Lung (tissue), 12 donors: ENCODE measurements around the gene LRP1. TPM values are rescaled to one million over a fixed set of nuclear protein-coding genes. Genes with fewer than 3 reads are reported as not detected.

Source experiments
- ATAC-seq: fragments of 200-7000 bp; cut with Tn5 transposase; one replicate; pipeline ENCODE4 v1.9.1; 2020; ENCODE audit warnings: moderate number of reproducible peaks; ENCODE audit not compliant: insufficient read depth, low FRiP score
- DNase-seq, 3 donors: peaks; one replicate each; pipeline ENCODE4 v3.0.0-alpha.2; 2013 to 2017
- H3K27ac ChIP-seq, 2 donors: one replicate each; pipeline ENCODE4 v1.5.1; 2013; ENCODE audit warnings: mild to moderate bottlenecking in 2 of 2, moderate library complexity in 2 of 2, control low read depth in 1 of 2, inconsistent platforms in 1 of 2, low read depth in 1 of 2, low read length in 1 of 2
- H3K27me3 ChIP-seq, 3 donors: one replicate each; pipeline ENCODE4 v1.5.1; 2013; ENCODE audit warnings: low read length in 2 of 3; ENCODE audit not compliant: control insufficient read depth in 3 of 3, insufficient read depth in 3 of 3
- H3K36me3 ChIP-seq, 4 donors: one replicate each; pipeline ENCODE4 v1.5.1; 2013; ENCODE audit warnings: low read length in 4 of 4, mild to moderate bottlenecking in 1 of 4, moderate library complexity in 1 of 4; ENCODE audit not compliant: control insufficient read depth in 4 of 4, insufficient read depth in 4 of 4
- H3K4me1 ChIP-seq, 5 donors: one replicate each; pipeline ENCODE4 v1.5.1; 2013; ENCODE audit warnings: low read length in 5 of 5, mild to moderate bottlenecking in 2 of 5, moderate library complexity in 1 of 5; ENCODE audit not compliant: control insufficient read depth in 5 of 5, insufficient read depth in 5 of 5
- H3K4me3 ChIP-seq: one replicate; pipeline ENCODE4 v1.5.1; 2013; ENCODE audit warnings: mild to moderate bottlenecking, control low read depth, moderate library complexity
- H3K9ac ChIP-seq, 2 donors: one replicate each; pipeline ENCODE4 v1.5.1; 2013; ENCODE audit warnings: low read length in 2 of 2, control low read depth in 1 of 2; ENCODE audit not compliant: insufficient read depth in 1 of 2
- H3K9me3 ChIP-seq, 4 donors: one replicate each; pipeline ENCODE4 v1.5.1; 2013; ENCODE audit warnings: low read length in 3 of 4, mild to moderate bottlenecking in 1 of 4, moderate library complexity in 1 of 4; ENCODE audit not compliant: control insufficient read depth in 4 of 4, insufficient read depth in 3 of 4
- WGBS, 2 donors: extraction: QIAGEN DNeasy Blood & Tissue Kit; methylation state at CpG; one replicate each; pipeline ENCODE4 v1.1.7; 2013; 5-methylcytosine and 5-hydroxymethylcytosine counted together
- polyA plus RNA-seq, 2 donors: library from polyadenylated mRNA; stranded (reverse); fragments of 200-250 nt; gene quantifications; one replicate each; pipeline ENCODE4 v1.2.1, GENCODE V29; 2013
- total RNA-seq, 2 donors: library from RNA; depleted of rRNA in 1 of 2; stranded (reverse); fragments of >200 nt in 1 of 2; gene quantifications; one replicate each; pipeline ENCODE4 v1.2.1, GENCODE V29; 2014 to 2021
- TF ChIP-seq, protein P1 (sequence below): IDR thresholded peaks from 2 replicates; pipeline ENCODE4 v1.5.1; 2012; ENCODE audit warnings: mild to moderate bottlenecking; ENCODE audit errors: control extremely low read depth, extremely low read depth
- donor health status: control.
- donor health status: control.
- donor health status: Bipolar disorder and iron deficiency.
- donor health status: healthy.
- donor health status: DM: yes; HTN: yes; CAD: no.

LRP1 gene
- total and polyA plus RNA-seq, 4 donors, result 52.6 to 338 (median 122) TPM

DNA sequence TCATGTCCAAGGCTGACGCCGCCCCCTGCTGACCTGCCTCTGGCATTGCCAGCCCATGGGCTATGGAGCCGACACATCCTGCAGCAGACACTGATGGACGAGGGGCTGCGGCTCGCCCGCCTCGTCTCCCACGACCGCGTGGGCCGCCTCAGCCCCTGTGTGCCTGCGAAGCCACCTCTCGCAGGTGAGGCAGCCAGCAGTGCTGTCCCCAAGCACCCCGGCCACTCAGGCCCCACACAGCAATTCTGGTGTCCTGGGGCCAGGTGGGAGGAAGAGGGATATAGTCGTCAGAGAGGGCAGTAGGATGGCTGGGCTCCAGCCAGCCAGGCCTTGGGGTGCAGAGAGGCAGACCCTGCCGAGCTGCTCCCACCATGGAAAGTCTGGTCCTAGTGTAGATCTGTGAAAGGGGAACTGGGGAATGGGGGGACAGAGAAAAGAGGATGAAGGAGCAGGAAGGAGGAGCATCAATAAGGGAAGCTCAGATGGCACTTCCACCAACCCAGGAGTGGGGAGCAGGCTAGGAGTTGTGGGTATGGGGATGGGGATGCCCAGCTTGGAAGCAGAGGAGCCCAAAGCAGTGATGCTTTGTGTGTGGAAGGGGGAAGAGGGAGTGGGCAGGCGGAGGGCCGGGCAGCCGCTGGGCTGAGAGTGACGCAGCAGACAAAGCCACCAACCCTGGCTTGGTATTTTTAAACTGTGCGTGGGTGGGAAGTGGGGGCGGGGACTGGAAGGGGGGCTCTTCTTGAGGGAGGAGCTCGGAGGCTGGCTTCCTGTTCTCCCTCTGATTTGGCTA is 34.7 kb upstream of the LRP1 start:
- TF ChIP-seq, protein P1, sequence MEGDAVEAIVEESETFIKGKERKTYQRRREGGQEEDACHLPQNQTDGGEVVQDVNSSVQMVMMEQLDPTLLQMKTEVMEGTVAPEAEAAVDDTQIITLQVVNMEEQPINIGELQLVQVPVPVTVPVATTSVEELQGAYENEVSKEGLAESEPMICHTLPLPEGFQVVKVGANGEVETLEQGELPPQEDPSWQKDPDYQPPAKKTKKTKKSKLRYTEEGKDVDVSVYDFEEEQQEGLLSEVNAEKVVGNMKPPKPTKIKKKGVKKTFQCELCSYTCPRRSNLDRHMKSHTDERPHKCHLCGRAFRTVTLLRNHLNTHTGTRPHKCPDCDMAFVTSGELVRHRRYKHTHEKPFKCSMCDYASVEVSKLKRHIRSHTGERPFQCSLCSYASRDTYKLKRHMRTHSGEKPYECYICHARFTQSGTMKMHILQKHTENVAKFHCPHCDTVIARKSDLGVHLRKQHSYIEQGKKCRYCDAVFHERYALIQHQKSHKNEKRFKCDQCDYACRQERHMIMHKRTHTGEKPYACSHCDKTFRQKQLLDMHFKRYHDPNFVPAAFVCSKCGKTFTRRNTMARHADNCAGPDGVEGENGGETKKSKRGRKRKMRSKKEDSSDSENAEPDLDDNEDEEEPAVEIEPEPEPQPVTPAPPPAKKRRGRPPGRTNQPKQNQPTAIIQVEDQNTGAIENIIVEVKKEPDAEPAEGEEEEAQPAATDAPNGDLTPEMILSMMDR, result no peak
- 45 to 53% methylated on average over 24 of the region's 24 CpGs for WGBS, 2 donors
- DNase-seq (peak; percentile 87 to 89 (median 89)), ATAC-seq (peak; percentile 55)
- Histone ChIP-seq H3K9ac (peak overlapping the region in 1 of 2 donors; percentile 58), H3K4me3 (no peak overlapping the region), H3K36me3 (peaks cover 11 to 64% (median 45%) of the 10 kb centered on the region in 4 donors), H3K4me1 (peaks cover 0 to 41% (median 18%) of the 10 kb centered on the region in 5 donors), H3K27ac (peak overlapping the region in 1 of 2 donors; percentile 33), H3K27me3 (no peaks in the 10 kb centered on the region), H3K9me3 (no peaks in the 10 kb centered on the region)

DNA sequence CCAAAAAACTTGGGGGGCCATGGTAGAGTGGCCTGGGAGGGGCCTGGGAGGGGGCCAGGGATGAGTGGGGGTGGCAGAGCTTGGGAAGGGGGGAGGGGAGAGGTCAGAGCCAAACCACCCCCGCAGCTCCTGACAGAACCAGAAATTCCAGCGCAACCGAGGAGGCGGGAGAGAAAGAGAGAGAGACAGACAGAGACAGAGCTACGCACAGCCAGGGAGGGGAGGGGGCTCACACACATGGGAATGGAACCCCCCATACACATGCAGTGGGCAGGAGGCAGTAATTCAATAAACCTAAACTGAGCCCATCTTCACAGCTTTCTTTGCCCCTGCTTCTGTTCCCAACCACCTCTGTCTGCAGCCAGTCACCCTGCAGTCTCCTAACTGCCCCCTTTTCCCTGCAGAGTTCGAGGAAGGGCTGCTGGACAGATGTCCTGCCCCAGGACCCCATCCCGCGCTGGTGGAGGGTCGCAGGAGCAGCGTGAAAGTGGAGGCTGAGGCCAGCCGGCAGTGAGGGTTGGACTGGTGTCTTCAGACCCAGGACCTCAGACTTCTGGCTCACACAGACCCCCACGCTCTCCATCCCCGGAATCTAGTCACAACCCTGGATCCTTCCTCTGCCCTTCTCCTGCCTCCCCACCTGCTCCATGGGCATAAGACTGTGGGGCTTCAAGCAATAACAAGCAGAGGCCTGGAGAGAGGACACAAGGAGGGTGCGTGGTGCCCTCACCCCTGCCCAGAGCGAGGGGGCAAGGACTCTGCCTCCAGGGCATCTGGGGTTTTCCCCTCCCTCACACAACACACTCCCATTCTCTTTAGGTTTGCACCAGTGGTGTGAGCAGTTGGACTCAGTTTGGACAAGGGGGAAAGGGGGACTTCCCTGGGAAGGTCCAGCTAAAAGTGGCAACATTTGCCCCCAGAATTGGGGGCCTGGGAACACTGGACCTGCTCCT is 33.8 kb upstream of the LRP1 start:
- 69 to 76% methylated on average over 15 of the region's 15 CpGs for WGBS, 2 donors
- Histone ChIP-seq H3K9me3 (no peaks in the 10 kb centered on the region), H3K36me3 (peaks cover 11 to 69% (median 53%) of the 10 kb centered on the region in 4 donors), H3K4me3 (no peak overlapping the region), H3K4me1 (peaks cover 0 to 41% (median 18%) of the 10 kb centered on the region in 5 donors), H3K9ac (peak overlapping the region in 1 of 2 donors; percentile 53), H3K27me3 (no peaks in the 10 kb centered on the region), H3K27ac (peak overlapping the region in 1 of 2 donors; percentile 83)
- ATAC-seq, result no peak
- TF ChIP-seq, protein P1, result no peak
- no peak for DNase-seq

DNA sequence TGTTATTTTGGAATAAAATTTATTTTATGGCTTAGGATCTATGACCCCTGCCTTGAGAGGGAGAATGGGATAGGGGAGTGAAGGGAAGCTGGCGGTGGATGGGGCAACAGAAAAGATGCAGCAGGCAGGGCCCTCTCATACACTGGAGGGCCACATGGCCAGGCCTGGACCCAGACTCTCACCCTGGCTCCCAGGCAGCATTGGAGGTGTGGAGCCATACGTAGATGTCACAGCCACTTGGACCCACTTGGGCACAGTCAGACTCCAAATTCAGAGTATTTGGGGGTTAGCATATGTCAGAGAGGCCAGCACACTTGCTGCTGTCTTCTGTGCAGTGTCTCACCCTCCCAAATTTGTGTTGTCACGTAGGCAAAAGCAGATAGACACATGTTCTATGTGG is 32.8 kb upstream of the LRP1 start:
- Histone ChIP-seq H3K9me3 (no peaks in the 10 kb centered on the region), H3K9ac (no peak overlapping the region), H3K4me1 (peaks cover 0 to 40% (median 18%) of the 10 kb centered on the region in 5 donors), H3K36me3 (peaks cover 11 to 77% (median 58%) of the 10 kb centered on the region in 4 donors), H3K27me3 (no peaks in the 10 kb centered on the region), H3K27ac (no peak overlapping the region), H3K4me3 (no peak overlapping the region)
- no peak for DNase-seq
- TF ChIP-seq, protein P1, result no peak
- no peak for ATAC-seq
- WGBS, 2 donors, result 81 to 92% methylated on average over 3 of the region's 3 CpGs
